ENCODE data around the gene BTBD19.

Gene BTBD19

GRCh38 chr1:44801491-44802305 lies 6.6 kb upstream of the BTBD19 start:
- no CpG with 5 or more reads among the region's 13 CpGs for WGBS, 2 donors (ENCODE audit: extremely low coverage in 2 of 2, insufficient read length in 2 of 2, insufficient replicate concordance in 1 of 2)
- no peak overlapping the region for H2AFZ ChIP-seq (ENCODE audit: low read length)
- peak overlapping the region; percentile 37 for H3K27ac ChIP-seq (replicated peaks; ENCODE audit: low read length)

GRCh38 chr1:44802306-44803061 lies 5.8 kb upstream of the BTBD19 start:
- Histone ChIP-seq H3K23ac (ENCODE audit: low read depth, low read length, poor library complexity) (peak overlapping the region; percentile 46), H3K18ac (ENCODE audit: low read length) (peak overlapping the region; percentile 95), H3K79me1 (ENCODE audit: low read depth, low read length) (peaks cover 6% of the 10 kb centered on the region), H3K27ac (replicated peaks; ENCODE audit: low read length) (peak overlapping the region; percentile 81), H4K8ac (ENCODE audit: low read depth, low read length) (no peak overlapping the region), H2AK5ac (ENCODE audit: low read depth, low read length) (peak overlapping the region; percentile 100), H3K4me3 (ENCODE audit: low read length in 2 of 2) (peak overlapping the region in 1 of 2 donors; percentile 30), H3K14ac (ENCODE audit: low read length) (peak overlapping the region; percentile 32), H3K9me3 (replicated peaks in 1 of 2; ENCODE audit: control insufficient read depth in 2 of 2, insufficient read depth in 1 of 2, low read depth in 1 of 2, low read length in 2 of 2) (no peaks in the 10 kb centered on the region), H3K4me1 (ENCODE audit: control insufficient read depth in 2 of 2, insufficient read depth in 1 of 2, low read depth in 1 of 2, low read length in 2 of 2) (peaks cover 30 to 32% of the 10 kb centered on the region in 2 donors), H4K91ac (ENCODE audit: low read depth, low read length, poor library complexity) (no peak overlapping the region), H2BK120ac (ENCODE audit: low read depth, low read length) (peak overlapping the region; percentile 83), H3K4me2 (ENCODE audit: insufficient read depth, low read length, poor library complexity, severe bottlenecking) (peak overlapping the region; percentile 47), H3K36me3 (replicated peaks in 1 of 2; ENCODE audit: control insufficient read depth in 2 of 2, insufficient read depth in 2 of 2, low read length in 2 of 2) (peaks cover 22 to 41% of the 10 kb centered on the region in 2 donors), H2BK15ac (ENCODE audit: low read length) (peak overlapping the region; percentile 92), H3K4ac (ENCODE audit: low read length) (peak overlapping the region; percentile 8), H2AFZ (ENCODE audit: low read length) (no peak overlapping the region), H2BK12ac (ENCODE audit: low read length) (peak overlapping the region; percentile 76), H3K27me3 (ENCODE audit: control insufficient read depth in 3 of 3, insufficient read depth in 3 of 3, low read depth in 1 of 3, low read length in 3 of 3) (no peaks in the 10 kb centered on the region), H2BK5ac (ENCODE audit: low read length) (peak overlapping the region; percentile 88), H3K9ac (ENCODE audit: low read depth, low read length, poor library complexity) (peak overlapping the region; percentile 73)
- no CpG with 5 or more reads among the region's 13 CpGs for WGBS, 2 donors (ENCODE audit: extremely low coverage in 2 of 2, insufficient read length in 2 of 2, insufficient replicate concordance in 1 of 2)
- peak; percentile 84 for DNase-seq (ENCODE audit: low spot score)

More at GRCh38 chr1:44801491-44802305, 6.6 kb upstream of the BTBD19 start:
- no peak for DNase-seq (ENCODE audit: low spot score)
- Histone ChIP-seq H3K27me3 (ENCODE audit: control insufficient read depth in 3 of 3, insufficient read depth in 3 of 3, low read depth in 1 of 3, low read length in 3 of 3) (no peaks in the 10 kb centered on the region), H3K36me3 (replicated peaks in 1 of 2; ENCODE audit: control insufficient read depth in 2 of 2, insufficient read depth in 2 of 2, low read length in 2 of 2) (peaks cover 22 to 40% of the 10 kb centered on the region in 2 donors), H3K4me2 (ENCODE audit: insufficient read depth, low read length, poor library complexity, severe bottlenecking) (peak overlapping the region; percentile 52), H4K91ac (ENCODE audit: low read depth, low read length, poor library complexity) (no peak overlapping the region), H2AK5ac (ENCODE audit: low read depth, low read length) (peak overlapping the region; percentile 61), H3K23ac (ENCODE audit: low read depth, low read length, poor library complexity) (no peak overlapping the region), H3K4me1 (ENCODE audit: control insufficient read depth in 2 of 2, insufficient read depth in 1 of 2, low read depth in 1 of 2, low read length in 2 of 2) (peaks cover 25 to 26% of the 10 kb centered on the region in 2 donors), H2BK120ac (ENCODE audit: low read depth, low read length) (no peak overlapping the region), H3K4ac (ENCODE audit: low read length) (no peak overlapping the region), H2BK12ac (ENCODE audit: low read length) (no peak overlapping the region), H2BK5ac (ENCODE audit: low read length) (peak overlapping the region; percentile 40), H3K14ac (ENCODE audit: low read length) (peak overlapping the region; percentile 49), H3K79me1 (ENCODE audit: low read depth, low read length) (peaks cover 6% of the 10 kb centered on the region), H4K8ac (ENCODE audit: low read depth, low read length) (no peak overlapping the region), H3K9ac (ENCODE audit: low read depth, low read length, poor library complexity) (peak overlapping the region; percentile 73), H3K18ac (ENCODE audit: low read length) (peak overlapping the region; percentile 87), H3K4me3 (ENCODE audit: low read length in 2 of 2) (peak overlapping the region; percentile 21 to 30), H2BK15ac (ENCODE audit: low read length) (peak overlapping the region; percentile 77), H3K9me3 (replicated peaks in 1 of 2; ENCODE audit: control insufficient read depth in 2 of 2, insufficient read depth in 1 of 2, low read depth in 1 of 2, low read length in 2 of 2) (no peaks in the 10 kb centered on the region)

- Histone ChIP-seq H3K4ac (ENCODE audit: low read length) (peak overlapping the region; percentile 8), H3K18ac (ENCODE audit: low read length) (peak overlapping the region; percentile 95), H3K36me3 (replicated peaks in 1 of 2; ENCODE audit: control insufficient read depth in 2 of 2, insufficient read depth in 2 of 2, low read length in 2 of 2) (peaks cover 22 to 41% of the 10 kb centered on the region in 2 donors), H3K4me3 (ENCODE audit: low read length in 2 of 2) (no peak overlapping the region), H3K27ac (replicated peaks; ENCODE audit: low read length) (peak overlapping the region; percentile 81), H3K9ac (ENCODE audit: low read depth, low read length, poor library complexity) (peak overlapping the region; percentile 32), H3K4me2 (ENCODE audit: insufficient read depth, low read length, poor library complexity, severe bottlenecking) (peak overlapping the region; percentile 47), H2BK12ac (ENCODE audit: low read length) (peak overlapping the region; percentile 76), H3K9me3 (replicated peaks in 1 of 2; ENCODE audit: control insufficient read depth in 2 of 2, insufficient read depth in 1 of 2, low read depth in 1 of 2, low read length in 2 of 2) (no peaks in the 10 kb centered on the region), H2BK5ac (ENCODE audit: low read length) (peak overlapping the region; percentile 88), H2AFZ (ENCODE audit: low read length) (no peak overlapping the region), H4K91ac (ENCODE audit: low read depth, low read length, poor library complexity) (no peak overlapping the region), H3K23ac (ENCODE audit: low read depth, low read length, poor library complexity) (peak overlapping the region; percentile 46), H3K27me3 (ENCODE audit: control insufficient read depth in 3 of 3, insufficient read depth in 3 of 3, low read depth in 1 of 3, low read length in 3 of 3) (no peaks in the 10 kb centered on the region), H4K8ac (ENCODE audit: low read depth, low read length) (no peak overlapping the region), H3K14ac (ENCODE audit: low read length) (peak overlapping the region; percentile 32), H2BK15ac (ENCODE audit: low read length) (peak overlapping the region; percentile 92), H2BK120ac (ENCODE audit: low read depth, low read length) (peak overlapping the region; percentile 83), H2AK5ac (ENCODE audit: low read depth, low read length) (peak overlapping the region; percentile 100), H3K79me1 (ENCODE audit: low read depth, low read length) (peaks cover 6% of the 10 kb centered on the region), H3K4me1 (ENCODE audit: control insufficient read depth in 2 of 2, insufficient read depth in 1 of 2, low read depth in 1 of 2, low read length in 2 of 2) (peaks cover 35 to 36% of the 10 kb centered on the region in 2 donors)
- no peak for DNase-seq (ENCODE audit: low spot score)
- WGBS, 2 donors (ENCODE audit: extremely low coverage in 2 of 2, insufficient read length in 2 of 2, insufficient replicate concordance in 1 of 2) = no CpG with 5 or more reads among the region's 9 CpGs
These were observed 5.3 kb upstream of the BTBD19 start for GRCh38 chr1:44803062-44803311.
